B cell (primary cell): Measurements from ENCODE around the gene RDH13. TPM values are rescaled to one million over a fixed set of nuclear protein-coding genes. Genes with fewer than 3 reads are reported as not detected.

Experiments
- ATAC-seq: fragments of 200-7000 bp; cut with Tn5 transposase; one replicate; pipeline ENCODE4 v1.10.0; 2021; ENCODE audit warnings: low read depth, mild to moderate bottlenecking, moderate number of reproducible peaks, moderate library complexity
- CTCF ChIA-PET: fragments of 350-600 bp; sonication (Branson Sonifier 250); formaldehyde crosslinking; loops from one replicate; lab custom pipeline; 2021; ENCODE audit warnings: antibody characterized with exemption, inconsistent platforms; lab: Charles Lee
- POLR2A ChIA-PET: fragments of 350-600 bp; sonication (Branson Sonifier 250); formaldehyde crosslinking; loops from one replicate; lab custom pipeline; 2021; ENCODE audit warnings: antibody characterized with exemption; lab: Charles Lee
- DNase-seq: peaks from one replicate; pipeline ENCODE4 v3.0.0; 2013
- H2AFZ ChIP-seq: 2 replicates; pipeline ENCODE4 v1.6.1; 2012; ENCODE audit warnings: mild to moderate bottlenecking, low read depth, low read length; ENCODE audit not compliant: insufficient read depth, poor library complexity, severe bottlenecking
- H3K27ac ChIP-seq, 2 donors: 1 replicate in 1 of 2; 2 replicates in 1 of 2; pipeline ENCODE4 v1.5.1; 2012 to 2013; ENCODE audit warnings: low read length in 2 of 2, mild to moderate bottlenecking in 2 of 2, moderate library complexity in 1 of 2
- H3K27me3 ChIP-seq, 4 experiments: fragments of 200-600 bp in 1 of 4; sonication (generic) in 1 of 4; replicated peaks in 1 of 4; 1 replicate in 2 of 4; 2 replicates in 2 of 4; pipeline versions ENCODE4 v1.6.1 to v1.7.0; 2013 to 2016; ENCODE audit warnings: low read length in 3 of 4, mild to moderate bottlenecking in 2 of 4, mixed read lengths in 1 of 4, moderate library complexity in 1 of 4; ENCODE audit not compliant: insufficient read depth in 4 of 4, control insufficient read depth in 3 of 4; ENCODE audit errors: control extremely low read depth in 1 of 4
- H3K36me3 ChIP-seq, 2 experiments: replicated peaks in 1 of 2; 1 replicate in 1 of 2; 2 replicates in 1 of 2; pipeline versions ENCODE4 v1.6.1 to v1.7.1; 2013; ENCODE audit warnings: low read length in 1 of 2; ENCODE audit not compliant: insufficient read depth in 2 of 2, control insufficient read depth in 1 of 2; ENCODE audit errors: control extremely low read depth in 1 of 2, extremely low read depth in 1 of 2
- H3K4me1 ChIP-seq, 2 donors: fragments of 200-600 bp in 1 of 2; sonication (generic) in 1 of 2; 1 replicate in 1 of 2; 2 replicates in 1 of 2; pipeline versions ENCODE4 v1.5.1 to v1.6.1; 2013 to 2017; ENCODE audit warnings: low read length in 2 of 2; ENCODE audit not compliant: control insufficient read depth in 2 of 2, insufficient read depth in 2 of 2
- H3K4me2 ChIP-seq: replicated peaks from 2 replicates; pipeline ENCODE3; 2012; ENCODE audit warnings: mild to moderate bottlenecking, low read depth, low read length; ENCODE audit not compliant: poor library complexity, severe bottlenecking
- H3K4me3 ChIP-seq, 5 experiments: fragments of 200-600 bp in 1 of 5; sonication (generic) in 1 of 5; 1 replicate in 3 of 5; 2 replicates in 2 of 5; pipeline versions ENCODE4 v1.5.1 to v1.7.0; 2011 to 2016; ENCODE audit warnings: low read length in 4 of 5, mild to moderate bottlenecking in 4 of 5, low read depth in 2 of 5, control low read depth in 1 of 5, moderate library complexity in 1 of 5; ENCODE audit not compliant: insufficient read depth in 1 of 5; ENCODE audit errors: control extremely low read depth in 1 of 5, extremely low read depth in 1 of 5
- H3K79me2 ChIP-seq: fragments of 200-600 bp; sonication (generic); one replicate; pipeline ENCODE4 v1.6.0; 2016; ENCODE audit warnings: low read length; ENCODE audit not compliant: control insufficient read depth, insufficient read depth
- H3K9ac ChIP-seq: fragments of 200-600 bp; sonication (generic); 2 replicates; pipeline ENCODE4 v1.6.1; 2017; ENCODE audit warnings: mild to moderate bottlenecking, low read length, moderate library complexity
- H3K9me3 ChIP-seq, 3 donors: one replicate each; pipeline versions ENCODE4 v1.6.1 to v1.7.1; 2013; ENCODE audit warnings: low read length in 2 of 3; ENCODE audit not compliant: control insufficient read depth in 2 of 3, insufficient read depth in 1 of 3; ENCODE audit errors: control extremely low read depth in 1 of 3
- H4K20me1 ChIP-seq: 2 replicates; pipeline ENCODE4 v1.6.0; 2012; ENCODE audit warnings: mild to moderate bottlenecking, low read length; ENCODE audit not compliant: insufficient read depth, control insufficient read depth, poor library complexity, severe bottlenecking
- H3K27ac Mint-ChIP-seq: one replicate; pipeline ENCODE4 v1.8.0; 2021; ENCODE audit warnings: mixed read lengths
- H3K27me3 Mint-ChIP-seq: one replicate; pipeline ENCODE4 v1.8.0; 2021; ENCODE audit warnings: mixed read lengths
- H3K4me1 Mint-ChIP-seq: one replicate; pipeline ENCODE4 v1.8.0; 2021; ENCODE audit warnings: mixed read lengths
- H3K4me3 Mint-ChIP-seq: one replicate; pipeline ENCODE4 v1.8.0; 2021; ENCODE audit warnings: mixed read lengths
- H3K9me3 Mint-ChIP-seq: one replicate; pipeline ENCODE4 v1.8.0; 2022; ENCODE audit warnings: mixed read lengths; ENCODE audit not compliant: insufficient read depth
- EZH2 ChIP-seq: IDR thresholded peaks from 2 replicates; pipeline ENCODE4 v1.6.1; 2012; ENCODE audit warnings: borderline replicate concordance, low read depth, mild to moderate bottlenecking, moderate library complexity, low read length; ENCODE audit not compliant: insufficient read depth, poor library complexity, severe bottlenecking
- WGBS: methylation state at CpG from one replicate; pipeline ENCODE4 v1.1.5; 2013; ENCODE audit warnings: missing lambda C conversion rate; ENCODE audit not compliant: insufficient coverage; 5-methylcytosine and 5-hydroxymethylcytosine counted together
- intact Hi-C: fragments of 100-400 bp; cut with micrococcal nuclease; formaldehyde crosslinking; loops from one replicate; pipeline ENCODE4 v1.10.0; 2022
- polyA plus RNA-seq: library from polyadenylated mRNA; depleted of rRNA; stranded (reverse); fragments of >200 nt; gene quantifications from 2 replicates; pipeline ENCODE4 v1.2.3, GENCODE V29; 2012
- total RNA-seq, 2 donors: library from RNA; stranded (reverse); fragments of 120-200 nt in 1 of 2; gene quantifications; 1 replicate in 1 of 2; 2 replicates in 1 of 2; pipeline versions ENCODE4 v1.2.3 to v1.2.4, GENCODE V29; 2013 to 2022
- TF ChIP-seq, protein P1 (sequence below): fragments of 200-600 bp; IDR thresholded peaks from one replicate; pipeline ENCODE4 v1.8.0; 2022; ENCODE audit warnings: antibody characterized with exemption, mild to moderate bottlenecking

The RDH13 gene
- total and polyA plus RNA-seq, 2 donors (not counting 1 experiment from before 2014, with no cell fraction given): 17.5 to 20.4 TPM

DNA sequence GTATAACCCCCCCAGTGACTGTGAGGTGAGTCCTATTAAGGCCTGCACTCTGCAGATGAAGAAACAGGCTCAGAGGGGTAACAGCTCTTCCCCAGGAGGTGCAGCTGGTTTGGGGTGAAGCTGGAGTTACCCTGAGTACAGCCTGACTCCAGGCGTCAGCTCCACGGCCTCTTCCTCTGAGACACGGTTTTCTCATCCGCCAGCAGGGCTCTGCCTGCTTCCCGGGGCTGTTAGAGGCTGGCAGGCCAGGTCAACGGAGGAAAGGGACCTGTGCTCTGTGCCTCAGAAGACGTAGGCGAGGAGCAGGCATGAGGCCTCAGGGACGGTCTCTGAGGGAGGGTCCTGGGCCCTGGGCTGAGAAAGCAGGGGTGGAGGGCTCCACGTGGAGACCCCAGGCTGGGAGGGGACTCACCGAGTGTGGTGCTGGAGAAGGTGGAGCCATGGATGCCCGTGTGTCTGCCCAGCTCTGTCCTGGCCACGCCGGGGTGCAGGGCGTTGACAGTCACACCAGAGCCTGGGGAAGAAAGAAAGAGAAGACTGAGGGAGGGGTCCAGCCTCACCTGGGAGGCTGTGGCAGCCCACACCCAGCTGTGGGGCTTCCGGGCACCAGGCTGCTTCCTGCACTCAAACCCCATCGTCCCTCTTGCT, 15.8 kb downstream of the RDH13 start:
- Histone ChIP-seq H3K36me3 (peaks cover 0 to 42% of the 10 kb centered on the region in 2 experiments), H3K4me3 (no peak overlapping the region), H3K79me2 (no peaks in the 10 kb centered on the region), H3K9me3 (no peaks in the 10 kb centered on the region), H3K27ac (no peak overlapping the region), H3K4me1 (peaks cover 2 to 5% of the 10 kb centered on the region in 2 donors), H2AFZ (no peak overlapping the region), H3K9ac (no peak overlapping the region), H4K20me1 (peaks cover under 1% of the 10 kb centered on the region), H3K4me2 (no peak overlapping the region), H3K27me3 (no peaks in the 10 kb centered on the region)
- DNase-seq (no peak), ATAC-seq (no peak)
- no peak overlapping the region for H3K4me3 Mint-ChIP-seq
- WGBS: 95% methylated on average over 16 of the region's 17 CpGs
- TF ChIP-seq, protein P1, sequence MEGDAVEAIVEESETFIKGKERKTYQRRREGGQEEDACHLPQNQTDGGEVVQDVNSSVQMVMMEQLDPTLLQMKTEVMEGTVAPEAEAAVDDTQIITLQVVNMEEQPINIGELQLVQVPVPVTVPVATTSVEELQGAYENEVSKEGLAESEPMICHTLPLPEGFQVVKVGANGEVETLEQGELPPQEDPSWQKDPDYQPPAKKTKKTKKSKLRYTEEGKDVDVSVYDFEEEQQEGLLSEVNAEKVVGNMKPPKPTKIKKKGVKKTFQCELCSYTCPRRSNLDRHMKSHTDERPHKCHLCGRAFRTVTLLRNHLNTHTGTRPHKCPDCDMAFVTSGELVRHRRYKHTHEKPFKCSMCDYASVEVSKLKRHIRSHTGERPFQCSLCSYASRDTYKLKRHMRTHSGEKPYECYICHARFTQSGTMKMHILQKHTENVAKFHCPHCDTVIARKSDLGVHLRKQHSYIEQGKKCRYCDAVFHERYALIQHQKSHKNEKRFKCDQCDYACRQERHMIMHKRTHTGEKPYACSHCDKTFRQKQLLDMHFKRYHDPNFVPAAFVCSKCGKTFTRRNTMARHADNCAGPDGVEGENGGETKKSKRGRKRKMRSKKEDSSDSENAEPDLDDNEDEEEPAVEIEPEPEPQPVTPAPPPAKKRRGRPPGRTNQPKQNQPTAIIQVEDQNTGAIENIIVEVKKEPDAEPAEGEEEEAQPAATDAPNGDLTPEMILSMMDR: no peak
- TF ChIP-seq EZH2: no peak
- intact Hi-C loops: no loop called here
- peaks cover 2% of the 10 kb centered on the region for H3K4me1 Mint-ChIP-seq
- no peaks in the 10 kb centered on the region for H3K27me3 Mint-ChIP-seq
- no peaks in the 10 kb centered on the region for H3K9me3 Mint-ChIP-seq
- H3K27ac Mint-ChIP-seq: no peak overlapping the region
- ChIA-PET CTCF (no interaction called here), POLR2A (no interaction called here)

DNA sequence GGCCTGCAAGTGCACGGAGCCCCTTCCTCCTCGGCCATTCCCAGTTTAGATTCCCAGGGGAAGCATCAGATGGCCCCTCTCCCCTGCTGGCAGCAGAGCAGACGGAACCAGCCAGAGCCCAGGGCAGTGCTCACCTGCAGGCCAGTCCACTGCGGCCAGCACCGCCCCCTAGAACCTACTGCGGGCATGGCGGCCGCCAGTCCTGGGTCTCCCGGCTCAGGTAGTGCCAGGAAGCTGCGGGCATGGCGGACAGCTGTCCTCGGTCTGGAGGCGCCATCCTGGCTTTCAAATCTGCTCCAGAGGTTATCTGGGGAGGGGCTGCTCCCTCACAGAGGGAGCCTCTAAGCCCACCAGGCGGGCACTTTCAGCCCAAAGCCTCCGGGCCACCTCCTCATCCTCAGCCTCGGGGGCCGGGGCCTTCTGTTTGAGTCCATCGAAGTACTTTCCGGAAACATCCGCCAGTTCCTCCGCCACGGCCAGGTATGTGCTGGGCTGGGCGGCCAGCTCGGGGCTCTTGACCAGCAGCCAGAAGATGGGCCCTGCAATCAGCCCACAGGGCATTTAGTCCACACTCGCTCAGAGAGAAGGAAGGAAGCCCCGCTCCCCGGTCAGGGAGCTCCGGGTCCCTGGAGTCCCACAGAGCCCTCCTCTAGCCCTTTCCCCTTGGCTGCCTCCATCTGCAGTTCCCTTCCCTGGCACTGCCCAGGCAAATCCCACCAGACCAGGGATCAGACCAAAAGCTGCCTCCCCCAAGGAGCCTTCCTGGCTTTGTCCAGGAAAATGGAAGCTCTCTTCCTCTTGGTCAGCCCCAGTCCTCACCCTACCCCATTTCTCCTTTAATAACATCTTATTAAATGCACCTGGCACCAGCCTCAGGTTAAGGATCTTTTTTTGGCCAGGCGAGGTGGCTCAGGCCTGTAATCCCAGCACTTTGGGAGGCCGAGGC, 17.9 kb downstream of the RDH13 start:
- Histone ChIP-seq H3K9me3 (no peaks in the 10 kb centered on the region), H3K4me2 (no peak overlapping the region), H3K79me2 (no peaks in the 10 kb centered on the region), H2AFZ (no peak overlapping the region), H3K27ac (no peak overlapping the region), H3K36me3 (peaks cover 0 to 38% of the 10 kb centered on the region in 2 experiments), H4K20me1 (peaks cover 10% of the 10 kb centered on the region), H3K27me3 (no peaks in the 10 kb centered on the region), H3K4me3 (no peak overlapping the region), H3K9ac (no peak overlapping the region), H3K4me1 (peaks cover 6 to 8% of the 10 kb centered on the region in 2 donors)
- no peak overlapping the region for H3K4me3 Mint-ChIP-seq
- no peak for TF ChIP-seq EZH2
- DNase-seq: no peak
- no peaks in the 10 kb centered on the region for H3K27me3 Mint-ChIP-seq
- H3K27ac Mint-ChIP-seq: no peak overlapping the region
- ChIA-PET POLR2A (no interaction called here), CTCF (no interaction called here)
- 98% methylated on average over 27 of the region's 30 CpGs for WGBS
- peaks cover 8% of the 10 kb centered on the region for H3K4me1 Mint-ChIP-seq
- no peaks in the 10 kb centered on the region for H3K9me3 Mint-ChIP-seq
- no peak for ATAC-seq
- intact Hi-C loops: no loop called here
